ENCODE data around the gene AMBRA1. TPM values are rescaled to one million over a fixed set of nuclear protein-coding genes. Genes with fewer than 3 reads are reported as not detected.

The AMBRA1 gene
- total and polyA plus RNA-seq, 2 of the 8 experiments (the other 6 are each of a cell fraction or from before 2014, with no cell fraction given) = 14.2 to 37.4 TPM

DNA sequence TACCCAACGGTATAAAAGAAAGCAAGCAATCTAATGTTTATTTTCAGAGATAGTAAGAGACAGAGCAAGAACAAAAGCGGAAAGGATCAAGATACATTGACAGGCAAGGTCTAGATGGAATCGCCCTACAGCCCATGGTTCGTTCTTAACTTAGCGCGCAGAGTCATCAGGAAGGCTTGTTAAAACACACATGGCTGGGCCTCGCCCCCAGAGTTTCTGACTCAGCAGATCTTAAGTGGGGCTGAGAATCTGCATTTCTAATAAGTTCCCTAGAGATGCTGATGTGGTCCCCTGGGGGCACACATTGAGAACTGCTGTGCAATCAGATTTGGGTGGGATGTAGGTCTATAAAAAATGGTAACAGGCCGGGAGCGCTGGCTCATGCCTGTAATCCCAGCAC, 166.5 kb downstream of the AMBRA1 start (continued):
- 0 out of 4 replicates have a peak, but pooled peaks of 1 of the 2 experiments have one; percentile 40 for TF ChIP-seq SIN3A (conservative IDR thresholded peaks at IDR 0.05 in 1 of 2, IDR thresholded peaks at IDR 0.05 in 1 of 2; ENCODE audit: low read depth in 1 of 2, low read length in 2 of 2)
- TF ChIP-seq SUZ12 (IDR thresholded peaks at IDR 0.05; ENCODE audit: low read length) = no peak
- no peak for TF ChIP-seq JUND (IDR thresholded peaks at IDR 0.05; ENCODE audit: low read length)

Data from H1 (cell line).